IMR-90 (cell line): Measurements from ENCODE around the gene KRT1. TPM values are rescaled to one million over a fixed set of nuclear protein-coding genes. Genes with fewer than 3 reads are reported as not detected.

Source experiments
- ATAC-seq: fragments of 200-7000 bp; cut with Tn5 transposase; 2 replicates; pipeline ENCODE4 v1.9.1; 2020; ENCODE audit warnings: low read depth, mild to moderate bottlenecking, moderate library complexity
- BruUV-seq: library from RNA; stranded (reverse); fragments of 400-500 nt; replicated peaks from 2 replicates; lab custom pipeline; 2021; lab: Mats Ljungman, UMichigan
- CTCF ChIA-PET: fragments of 300-600 bp; formaldehyde crosslinking; extraction: SDS; loops from one replicate; lab custom pipeline; 2021; ENCODE audit warnings: antibody characterized with exemption; lab: Yijun Ruan, JAX
- POLR2A ChIA-PET: fragments of 300-600 bp; sonication (Branson Sonifier 250); formaldehyde crosslinking; loops from one replicate; lab custom pipeline; 2022; ENCODE audit warnings: antibody characterized with exemption; ENCODE audit not compliant: unreplicated experiment; lab: Charles Lee
- DNase-seq: peaks from one replicate; pipeline ENCODE4 v3.0.0; 2013
- H2AFZ ChIP-seq: replicated peaks from 2 replicates; pipeline ENCODE3; 2013; ENCODE audit warnings: low read length, mild to moderate bottlenecking; ENCODE audit not compliant: poor library complexity
- H2AK5ac ChIP-seq: 2 replicates; pipeline ENCODE4 v1.6.1; 2013; ENCODE audit warnings: low read depth, low read length, inconsistent platforms
- H2AK9ac ChIP-seq: replicated peaks from 2 replicates; pipeline ENCODE3; 2013; ENCODE audit warnings: mild to moderate bottlenecking, low read depth, low read length, moderate library complexity; ENCODE audit not compliant: poor library complexity
- H2BK120ac ChIP-seq: 2 replicates; pipeline ENCODE4 v1.6.1; 2013; ENCODE audit warnings: low read depth, low read length, inconsistent platforms
- H2BK15ac ChIP-seq: 3 replicates; pipeline ENCODE4 v1.6.1; 2013; ENCODE audit warnings: low read depth, low read length, inconsistent platforms
- H2BK20ac ChIP-seq: 2 replicates; pipeline ENCODE4 v1.6.1; 2013; ENCODE audit warnings: low read depth, mild to moderate bottlenecking, inconsistent platforms, low read length, moderate library complexity
- H2BK5ac ChIP-seq: 2 replicates; pipeline ENCODE4 v1.6.1; 2013; ENCODE audit warnings: mild to moderate bottlenecking, low read depth, low read length, inconsistent platforms; ENCODE audit not compliant: poor library complexity, severe bottlenecking
- H3K14ac ChIP-seq: replicated peaks from 2 replicates; pipeline ENCODE4 v1.6.1; 2013; ENCODE audit warnings: low read depth, low read length, inconsistent platforms
- H3K18ac ChIP-seq: 2 replicates; pipeline ENCODE4 v1.6.1; 2013; ENCODE audit warnings: low read depth, low read length, control low read depth
- H3K23ac ChIP-seq: 2 replicates; pipeline ENCODE4 v1.6.1; 2013; ENCODE audit warnings: low read depth, low read length, inconsistent platforms
- H3K27ac ChIP-seq: 2 replicates; pipeline ENCODE4 v1.5.1; 2013; ENCODE audit warnings: mild to moderate bottlenecking, control low read depth, low read length; ENCODE audit not compliant: insufficient read depth
- H3K27me3 ChIP-seq: 2 replicates; pipeline ENCODE4 v1.6.1; 2013; ENCODE audit warnings: low read length; ENCODE audit not compliant: control insufficient read depth, insufficient read depth
- H3K36me3 ChIP-seq: 2 replicates; pipeline ENCODE4 v1.6.1; 2013; ENCODE audit warnings: low read length, mixed read lengths; ENCODE audit not compliant: control insufficient read depth, insufficient read depth
- H3K4ac ChIP-seq: 2 replicates; pipeline ENCODE4 v1.6.1; 2013; ENCODE audit warnings: low read depth, low read length, inconsistent platforms
- H3K4me1 ChIP-seq: 2 replicates; pipeline ENCODE4 v1.6.1; 2013; ENCODE audit warnings: low read length, mixed read lengths; ENCODE audit not compliant: control insufficient read depth, insufficient read depth
- H3K4me2 ChIP-seq: 2 replicates; pipeline ENCODE4 v1.6.1; 2013; ENCODE audit warnings: low read depth, mild to moderate bottlenecking, control low read depth, low read length, moderate library complexity
- H3K4me3 ChIP-seq: 2 replicates; pipeline ENCODE4 v1.5.1; 2013; ENCODE audit warnings: low read depth, mild to moderate bottlenecking, control low read depth, low read length, moderate library complexity; ENCODE audit not compliant: insufficient read depth
- H3K56ac ChIP-seq: 2 replicates; pipeline ENCODE4 v1.6.1; 2013; ENCODE audit warnings: low read length, inconsistent platforms; ENCODE audit not compliant: insufficient read depth; ENCODE audit errors: extremely low read depth
- H3K79me1 ChIP-seq, 2 experiments: 2 replicates each; pipeline ENCODE4 v1.6.1; 2013; ENCODE audit warnings: low read length in 2 of 2, inconsistent platforms in 1 of 2, low read depth in 1 of 2
- H3K9ac ChIP-seq: 2 replicates; pipeline ENCODE4 v1.6.1; 2013; ENCODE audit warnings: low read depth, low read length, control low read depth
- H3K9me1 ChIP-seq: 2 replicates; pipeline ENCODE4 v1.6.1; 2013; ENCODE audit warnings: low read length, inconsistent platforms; ENCODE audit not compliant: insufficient read depth
- H3K9me3 ChIP-seq: 2 replicates; pipeline ENCODE4 v1.6.1; 2013; ENCODE audit warnings: low read length; ENCODE audit not compliant: control insufficient read depth, insufficient read depth
- H4K20me1 ChIP-seq: 2 replicates; pipeline ENCODE4 v1.6.1; 2013; ENCODE audit warnings: low read length, inconsistent platforms; ENCODE audit not compliant: insufficient read depth
- H4K5ac ChIP-seq: 2 replicates; pipeline ENCODE4 v1.6.1; 2013; ENCODE audit warnings: mild to moderate bottlenecking, low read depth, low read length, control low read depth
- H4K8ac ChIP-seq, 2 experiments: 2 replicates each; pipeline ENCODE4 v1.6.1; 2013; ENCODE audit warnings: low read depth in 2 of 2, low read length in 2 of 2, control low read depth in 1 of 2, inconsistent platforms in 1 of 2
- H4K91ac ChIP-seq: 2 replicates; pipeline ENCODE4 v1.6.1; 2013; ENCODE audit warnings: low read depth, low read length, inconsistent platforms; ENCODE audit not compliant: insufficient read depth
- CHD1 ChIP-seq: IDR thresholded peaks from 2 replicates; pipeline ENCODE4 v1.6.1; 2012; ENCODE audit warnings: low read depth, low read length, improper control_type of control experiment
- FOS ChIP-seq: fragments of 150-350 bp; IDR thresholded peaks from 2 replicates; pipeline ENCODE4 v1.6.1; 2016; ENCODE audit warnings: low read depth, low read length
- MAZ ChIP-seq: IDR thresholded peaks from 2 replicates; pipeline ENCODE4 v1.6.1; 2012; ENCODE audit warnings: low read depth, mild to moderate bottlenecking, low read length, improper control_type of control experiment, moderate library complexity, borderline replicate concordance
- POLR2A ChIP-seq: IDR thresholded peaks from 2 replicates; pipeline ENCODE4 v1.6.1; 2012; ENCODE audit warnings: mild to moderate bottlenecking, low read depth, low read length
- RCOR1 ChIP-seq: IDR thresholded peaks from 2 replicates; pipeline ENCODE4 v1.6.1; 2012; ENCODE audit warnings: mild to moderate bottlenecking, low read length, improper control_type of control experiment; ENCODE audit not compliant: insufficient replicate concordance
- USF2 ChIP-seq: fragments of 150-350 bp; IDR thresholded peaks from 2 replicates; pipeline ENCODE4 v1.6.1; 2017; ENCODE audit warnings: mild to moderate bottlenecking, antibody characterized with exemption, low read length, low read depth
- WGBS, 2 experiments: methylation state at CpG; one replicate each; pipeline versions ENCODE4 v1.1.5 to v1.1.7; 2013; ENCODE audit warnings: missing lambda C conversion rate in 2 of 2; ENCODE audit not compliant: insufficient read length in 1 of 2; ENCODE audit errors: extremely low coverage in 2 of 2; 5-methylcytosine and 5-hydroxymethylcytosine counted together
- dilution Hi-C: fragments of 300-500 bp; cut with HindIII; formaldehyde crosslinking; loops from one replicate; pipeline ENCODE4 v1.14.3; 2018; ENCODE audit warnings: low sequenced_read_pairs; ENCODE audit not compliant: unreplicated experiment
- in situ Hi-C: fragments of 300-500 bp; cut with MboI; formaldehyde crosslinking; loops from 3 replicates; pipeline ENCODE4 v1.14.3; 2019; ENCODE audit warnings: low sequenced_read_pairs, inconsistent platforms, mixed read lengths
- intact Hi-C: fragments of 100-400 bp; cut with micrococcal nuclease; formaldehyde crosslinking; loops from 2 replicates; pipeline ENCODE4 v1.10.0; 2022
- polyA plus RNA-seq, 3 experiments: library from polyadenylated mRNA; depleted of rRNA; stranded (reverse); fragments of >200 nt; gene quantifications; 2 replicates each; pipeline ENCODE4 v1.2.3, GENCODE V29; 2012; ENCODE audit warnings: low replicate concordance in 1 of 3
- total RNA-seq: library from RNA; depleted of rRNA; stranded (reverse); fragments of >200 nt; gene quantifications from 2 replicates; pipeline ENCODE4 v1.2.3, GENCODE V29; 2012
- TF ChIP-seq, protein P1 (sequence below): fragments of 150-350 bp; IDR thresholded peaks from 2 replicates; pipeline ENCODE4 v1.6.1; 2016; ENCODE audit warnings: low read depth, mild to moderate bottlenecking, low read length, moderate library complexity, borderline replicate concordance
- TF ChIP-seq, protein P2 (sequence below): conservative IDR thresholded peaks from 2 replicates; pipeline ENCODE4 v1.5.1; 2012; ENCODE audit warnings: mild to moderate bottlenecking, low read depth, low read length, improper control_type of control experiment

Gene KRT1
- total and polyA plus RNA-seq, 2 of the 4 experiments (the other 2 are of a cell fraction), result not detected

DNA sequence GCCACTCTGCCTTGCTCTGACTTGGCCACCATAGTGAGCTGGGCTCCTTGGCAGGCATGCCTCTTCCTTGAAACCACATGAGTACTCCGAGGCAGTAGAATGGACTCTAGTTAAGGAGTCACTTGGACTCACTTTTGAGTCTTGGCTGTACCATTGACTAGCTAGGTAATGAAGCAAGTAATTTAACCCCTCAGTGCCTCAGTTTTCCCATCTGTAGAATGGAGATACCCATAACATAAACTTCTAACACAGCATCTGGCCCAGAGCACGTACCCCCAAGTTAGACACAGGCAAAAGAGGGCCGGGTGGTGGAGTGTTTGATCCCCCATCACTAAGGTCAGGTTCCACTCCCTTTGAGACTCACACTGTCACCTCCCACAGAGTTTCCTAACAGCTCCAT, 14.8 kb upstream of the KRT1 start:
- Histone ChIP-seq H3K18ac (no peak overlapping the region), H2BK5ac (no peak overlapping the region), H2AFZ (no peak overlapping the region), H3K9ac (no peak overlapping the region), H3K4me3 (no peak overlapping the region), H2BK15ac (no peak overlapping the region), H3K27me3 (peaks cover 47% of the 10 kb centered on the region), H3K79me1 (no peaks in the 10 kb centered on the region), H3K9me3 (no peaks in the 10 kb centered on the region), H3K9me1 (no peaks in the 10 kb centered on the region; the same call in 1 of the 2 replicates), H3K14ac (no peak overlapping the region), H3K4me2 (no peak overlapping the region), H4K5ac (no peak overlapping the region), H3K56ac (no peak overlapping the region), H2BK20ac (no peak overlapping the region), H3K27ac (no peak overlapping the region), H2BK120ac (no peak overlapping the region), H2AK9ac (no peak overlapping the region), H4K20me1 (no peaks in the 10 kb centered on the region), H3K4me1 (peaks cover 2% of the 10 kb centered on the region; the same call in 1 of the 2 replicates), H3K36me3 (no peaks in the 10 kb centered on the region), H3K4ac (no peak overlapping the region), H4K8ac (no peak overlapping the region), H2AK5ac (no peak overlapping the region), H3K23ac (no peak overlapping the region), H4K91ac (no peak overlapping the region)
- DNase-seq (no peak), ATAC-seq (no peak)
- no CpG with 5 or more reads among the region's 3 CpGs for WGBS, 2 experiments
- CTCF ChIA-PET, result no interaction called here
- TF ChIP-seq RCOR1 (no peak), USF2 (no peak), CHD1 (no peak), FOS (no peak), MAZ (no peak), POLR2A (no peak)
- TF ChIP-seq, protein P1, sequence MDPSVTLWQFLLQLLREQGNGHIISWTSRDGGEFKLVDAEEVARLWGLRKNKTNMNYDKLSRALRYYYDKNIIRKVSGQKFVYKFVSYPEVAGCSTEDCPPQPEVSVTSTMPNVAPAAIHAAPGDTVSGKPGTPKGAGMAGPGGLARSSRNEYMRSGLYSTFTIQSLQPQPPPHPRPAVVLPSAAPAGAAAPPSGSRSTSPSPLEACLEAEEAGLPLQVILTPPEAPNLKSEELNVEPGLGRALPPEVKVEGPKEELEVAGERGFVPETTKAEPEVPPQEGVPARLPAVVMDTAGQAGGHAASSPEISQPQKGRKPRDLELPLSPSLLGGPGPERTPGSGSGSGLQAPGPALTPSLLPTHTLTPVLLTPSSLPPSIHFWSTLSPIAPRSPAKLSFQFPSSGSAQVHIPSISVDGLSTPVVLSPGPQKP, result no peak
- TF ChIP-seq, protein P2, sequence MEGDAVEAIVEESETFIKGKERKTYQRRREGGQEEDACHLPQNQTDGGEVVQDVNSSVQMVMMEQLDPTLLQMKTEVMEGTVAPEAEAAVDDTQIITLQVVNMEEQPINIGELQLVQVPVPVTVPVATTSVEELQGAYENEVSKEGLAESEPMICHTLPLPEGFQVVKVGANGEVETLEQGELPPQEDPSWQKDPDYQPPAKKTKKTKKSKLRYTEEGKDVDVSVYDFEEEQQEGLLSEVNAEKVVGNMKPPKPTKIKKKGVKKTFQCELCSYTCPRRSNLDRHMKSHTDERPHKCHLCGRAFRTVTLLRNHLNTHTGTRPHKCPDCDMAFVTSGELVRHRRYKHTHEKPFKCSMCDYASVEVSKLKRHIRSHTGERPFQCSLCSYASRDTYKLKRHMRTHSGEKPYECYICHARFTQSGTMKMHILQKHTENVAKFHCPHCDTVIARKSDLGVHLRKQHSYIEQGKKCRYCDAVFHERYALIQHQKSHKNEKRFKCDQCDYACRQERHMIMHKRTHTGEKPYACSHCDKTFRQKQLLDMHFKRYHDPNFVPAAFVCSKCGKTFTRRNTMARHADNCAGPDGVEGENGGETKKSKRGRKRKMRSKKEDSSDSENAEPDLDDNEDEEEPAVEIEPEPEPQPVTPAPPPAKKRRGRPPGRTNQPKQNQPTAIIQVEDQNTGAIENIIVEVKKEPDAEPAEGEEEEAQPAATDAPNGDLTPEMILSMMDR, result no peak
- POLR2A ChIA-PET, result no interaction called here
- intact Hi-C loops (no loop called here), in situ Hi-C loops (no loop called here), dilution Hi-C loops (no loop called here)
- BruUV-seq, result no TSS peak
